ENCODE measurements around the gene NKAIN2.

Gene NKAIN2

GRCh38 chr6:123896869-123897268 lies 93.2 kb downstream of the NKAIN2 start:
- no peak for DNase-seq (ENCODE audit: extremely low read depth, low read depth)
- TF ChIP-seq, protein P1, sequence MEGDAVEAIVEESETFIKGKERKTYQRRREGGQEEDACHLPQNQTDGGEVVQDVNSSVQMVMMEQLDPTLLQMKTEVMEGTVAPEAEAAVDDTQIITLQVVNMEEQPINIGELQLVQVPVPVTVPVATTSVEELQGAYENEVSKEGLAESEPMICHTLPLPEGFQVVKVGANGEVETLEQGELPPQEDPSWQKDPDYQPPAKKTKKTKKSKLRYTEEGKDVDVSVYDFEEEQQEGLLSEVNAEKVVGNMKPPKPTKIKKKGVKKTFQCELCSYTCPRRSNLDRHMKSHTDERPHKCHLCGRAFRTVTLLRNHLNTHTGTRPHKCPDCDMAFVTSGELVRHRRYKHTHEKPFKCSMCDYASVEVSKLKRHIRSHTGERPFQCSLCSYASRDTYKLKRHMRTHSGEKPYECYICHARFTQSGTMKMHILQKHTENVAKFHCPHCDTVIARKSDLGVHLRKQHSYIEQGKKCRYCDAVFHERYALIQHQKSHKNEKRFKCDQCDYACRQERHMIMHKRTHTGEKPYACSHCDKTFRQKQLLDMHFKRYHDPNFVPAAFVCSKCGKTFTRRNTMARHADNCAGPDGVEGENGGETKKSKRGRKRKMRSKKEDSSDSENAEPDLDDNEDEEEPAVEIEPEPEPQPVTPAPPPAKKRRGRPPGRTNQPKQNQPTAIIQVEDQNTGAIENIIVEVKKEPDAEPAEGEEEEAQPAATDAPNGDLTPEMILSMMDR (IDR thresholded peaks at IDR 0.05; ENCODE audit: low read depth, low read length, missing control alignments), result no peak
- H3K4me3 ChIP-seq (replicated peaks; ENCODE audit: low read depth, low read length), result no peak overlapping the region

GRCh38 chr6:123897965-123898364 lies 94.3 kb downstream of the NKAIN2 start:
- DNase-seq (ENCODE audit: extremely low read depth, low read depth), result no peak
- TF ChIP-seq, protein P1 (IDR thresholded peaks at IDR 0.05; ENCODE audit: low read depth, low read length, missing control alignments), result no peak
- no peak overlapping the region for H3K4me3 ChIP-seq (replicated peaks; ENCODE audit: low read depth, low read length)

- no peak overlapping the region for H3K4me3 ChIP-seq (replicated peaks; ENCODE audit: low read depth, low read length)
- TF ChIP-seq, protein P1 (IDR thresholded peaks at IDR 0.05; ENCODE audit: low read depth, low read length, missing control alignments), result no peak
- no peak for DNase-seq (ENCODE audit: extremely low read depth, low read depth)
These were observed 95.0 kb downstream of the NKAIN2 start for GRCh38 chr6:123898665-123899064.

DNA sequence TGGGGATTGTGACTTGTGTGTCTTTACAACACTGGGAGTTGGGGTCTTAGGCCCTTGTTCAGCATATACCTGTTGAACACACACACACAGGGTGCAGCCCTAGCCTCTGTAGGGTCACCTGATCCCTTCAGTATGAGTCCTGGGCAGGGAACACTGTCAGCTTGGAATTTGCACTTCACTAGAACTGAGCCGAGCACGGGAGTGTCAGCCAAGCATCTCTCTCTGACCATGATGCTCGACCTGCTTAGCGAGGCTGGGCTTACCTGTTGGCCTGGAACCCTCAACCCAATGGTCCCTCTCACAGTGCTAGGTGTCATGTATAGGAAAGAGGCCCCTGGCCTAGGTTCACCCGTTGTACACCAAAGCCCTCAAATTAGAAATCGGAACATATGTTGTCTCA lies 96.1 kb downstream of the NKAIN2 start:
- no peak overlapping the region for H3K4me3 ChIP-seq (replicated peaks; ENCODE audit: low read depth, low read length)
- TF ChIP-seq, protein P1 (IDR thresholded peaks at IDR 0.05; ENCODE audit: low read depth, low read length, missing control alignments), result no peak
- no peak for DNase-seq (ENCODE audit: extremely low read depth, low read depth)

GRCh38 chr6:123901436-123901835 lies 97.8 kb downstream of the NKAIN2 start:
- DNase-seq (ENCODE audit: extremely low read depth, low read depth), result no peak
- H3K4me3 ChIP-seq (replicated peaks; ENCODE audit: low read depth, low read length), result no peak overlapping the region
- TF ChIP-seq, protein P1 (IDR thresholded peaks at IDR 0.05; ENCODE audit: low read depth, low read length, missing control alignments), result no peak

DNA sequence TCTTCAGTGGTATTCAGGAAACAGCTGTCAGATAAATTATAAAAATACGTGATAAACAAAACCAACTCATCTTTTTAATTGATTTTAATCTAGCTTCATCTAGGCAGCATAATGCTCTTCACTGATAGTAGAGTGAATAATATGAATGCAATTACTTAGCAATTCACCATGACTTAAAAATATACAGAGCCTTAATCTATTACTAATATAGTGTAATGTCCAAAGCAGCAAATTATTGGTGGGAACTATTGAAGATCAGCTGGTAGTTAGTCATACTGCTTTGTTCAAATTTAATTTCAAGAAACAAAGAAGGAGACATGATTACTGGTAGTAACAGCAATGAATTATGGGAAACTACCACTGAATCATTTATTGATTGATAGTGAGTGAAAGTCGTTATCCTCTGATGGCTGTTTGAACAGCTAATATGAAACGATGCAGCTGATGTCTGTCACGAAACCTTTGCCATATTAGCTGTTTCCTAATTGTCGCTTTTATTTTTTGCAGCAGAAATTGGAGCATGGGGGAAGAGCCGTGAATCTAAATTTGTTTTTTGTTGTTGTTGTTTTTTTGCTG lies 99.2 kb downstream of the NKAIN2 start:
- no peak for DNase-seq (ENCODE audit: extremely low read depth, low read depth)
- TF ChIP-seq, protein P1 (IDR thresholded peaks at IDR 0.05; ENCODE audit: low read depth, low read length, missing control alignments), result no peak
- no peak overlapping the region for H3K4me3 ChIP-seq (replicated peaks; ENCODE audit: low read depth, low read length)

- DNase-seq (ENCODE audit: extremely low read depth, low read depth), result no peak
- no peak overlapping the region for H3K4me3 ChIP-seq (replicated peaks; ENCODE audit: low read depth, low read length)
- TF ChIP-seq, protein P1 (IDR thresholded peaks at IDR 0.05; ENCODE audit: low read depth, low read length, missing control alignments), result no peak
These were observed 100.6 kb downstream of the NKAIN2 start for GRCh38 chr6:123904228-123904627.

All from HFF-Myc (cell line).